Measurements from ENCODE around the gene SUSD6.

The SUSD6 gene

GRCh38 chr14:69763761-69764510 lies 152.5 kb downstream of the SUSD6 start:
- CTCF ChIA-PET = interaction anchor here (0.6 kb wide), 1 partner anchor 19 kb away, joined by 3 read pairs; no protein-coding TSS in a partner anchor

More at GRCh38 chr14:69763761-69764510, 152.5 kb downstream of the SUSD6 start:
- no peak for DNase-seq (ENCODE audit: low spot score)
- no peak overlapping the region for H3K27ac ChIP-seq
- TF ChIP-seq CTCF (conservative IDR thresholded peaks at IDR 0.05; ENCODE audit: low read depth) = no peak
- POLR2A ChIA-PET (ENCODE audit: low non-redundant PET) = no interaction called here

Data from RWPE1 (cell line).